IPS-15b (cell line): ENCODE data around the gene FBXO36.
"Not testable (repeated sequence)": the region's sequence is repeated elsewhere in the genome, so short reads cannot be mapped to it uniquely, and the experiment has no call there.

Experiments used
- H3K27me3 ChIP-seq: one replicate; pipeline ENCODE4 v1.6.1; 2013; ENCODE audit warnings: low read length; ENCODE audit not compliant: control insufficient read depth, insufficient read depth
- H3K36me3 ChIP-seq: one replicate; pipeline ENCODE4 v1.6.1; 2013; ENCODE audit warnings: low read length; ENCODE audit not compliant: control insufficient read depth, insufficient read depth
- H3K4me1 ChIP-seq: one replicate; pipeline ENCODE4 v1.6.1; 2013; ENCODE audit warnings: mild to moderate bottlenecking, low read length; ENCODE audit not compliant: control insufficient read depth, insufficient read depth
- H3K4me3 ChIP-seq: one replicate; pipeline ENCODE4 v1.5.1; 2013; ENCODE audit warnings: low read depth, low read length
- H3K9ac ChIP-seq: one replicate; pipeline ENCODE4 v1.6.1; 2013; ENCODE audit warnings: low read depth, mild to moderate bottlenecking, low read length
- H3K9me3 ChIP-seq: one replicate; pipeline ENCODE4 v1.6.1; 2013; ENCODE audit warnings: mild to moderate bottlenecking, low read length; ENCODE audit not compliant: control insufficient read depth, insufficient read depth

The FBXO36 gene

GRCh38 chr2:229917793-229918192 is 4.5 kb upstream of the FBXO36 start:
- Histone ChIP-seq H3K9ac (no peak overlapping the region), H3K36me3 (no peaks in the 10 kb centered on the region)

DNA sequence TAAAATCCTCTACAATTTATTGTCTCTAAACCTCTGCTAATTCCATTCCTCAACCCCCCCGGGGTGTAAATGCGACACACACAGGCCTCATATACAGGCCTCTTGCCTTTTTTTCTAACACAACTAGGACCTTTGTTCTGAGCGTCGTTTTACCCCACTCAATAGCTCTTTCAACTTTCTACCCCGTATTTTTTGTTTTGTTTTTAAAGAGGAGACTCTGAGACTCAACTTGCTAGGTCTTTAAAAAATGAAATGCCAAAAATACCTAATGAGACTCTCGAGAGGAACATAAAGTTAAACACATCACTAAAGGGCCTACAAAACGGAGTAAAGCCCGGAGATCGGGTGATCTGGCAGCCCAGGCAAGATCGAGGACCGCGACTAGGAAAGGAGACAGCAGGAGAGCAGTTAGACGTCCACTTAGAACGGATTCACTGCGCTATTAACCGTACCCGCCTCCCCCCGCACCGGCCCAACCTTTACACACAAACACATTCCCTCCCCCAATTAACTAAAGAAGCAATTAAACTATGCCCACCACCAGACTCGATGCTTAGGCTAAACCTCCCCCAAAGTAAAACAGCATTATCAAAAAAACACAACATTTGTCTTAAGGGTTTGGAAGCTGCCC is 2.2 kb upstream of the FBXO36 start:
- H3K9ac ChIP-seq = peak overlapping the region; percentile 71

More at GRCh38 chr2:229917793-229918192, 4.5 kb upstream of the FBXO36 start:
- Histone ChIP-seq H3K4me1 (no peaks in the 10 kb centered on the region), H3K9me3 (no peaks in the 10 kb centered on the region), H3K4me3 (no peak overlapping the region), H3K27me3 (no peaks in the 10 kb centered on the region)

DNA sequence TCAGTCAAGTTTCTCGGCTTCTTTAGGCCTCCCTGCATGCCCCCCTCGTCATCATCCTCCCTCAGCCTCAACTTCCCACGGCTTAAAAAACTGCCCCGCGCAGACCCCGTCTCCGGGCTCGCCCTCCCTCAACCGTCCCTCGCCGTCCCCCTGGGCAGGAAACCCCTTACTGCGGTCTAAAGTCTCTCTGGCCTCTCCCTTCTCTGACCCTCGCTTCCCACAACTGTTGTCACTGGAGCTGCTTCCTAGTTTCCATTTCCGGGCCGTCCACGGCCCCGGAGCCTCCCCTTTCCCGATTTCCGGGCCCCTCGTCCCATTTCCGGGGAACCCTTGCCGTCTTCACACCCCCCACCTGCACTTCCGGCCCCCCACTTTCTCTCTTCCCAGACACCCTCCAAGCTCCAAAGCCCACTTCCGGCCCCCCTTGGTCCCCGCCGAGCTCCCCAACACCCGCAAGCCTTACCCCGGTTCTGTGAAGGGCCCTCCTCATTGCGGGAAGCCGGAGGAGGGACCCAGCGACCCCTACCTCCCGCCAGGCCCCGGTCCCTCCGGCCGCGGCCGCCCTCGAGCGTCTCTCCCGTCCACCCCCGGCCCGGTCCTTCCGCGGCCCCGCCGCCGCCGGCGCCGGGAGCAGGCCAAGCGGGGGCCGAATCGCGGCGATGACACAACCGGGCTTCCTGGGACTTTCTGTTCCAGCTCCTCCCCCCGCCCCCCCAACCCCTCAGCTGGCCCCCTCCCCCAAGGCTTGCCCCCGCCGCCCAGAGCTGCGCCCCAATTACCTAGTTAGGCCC is 1.0 kb upstream of the FBXO36 start:
- peak overlapping the region; percentile 82 for H3K4me3 ChIP-seq
- no peaks in the 10 kb centered on the region for H3K9me3 ChIP-seq
- H3K36me3 ChIP-seq = no peaks in the 10 kb centered on the region
- H3K4me1 ChIP-seq = no peaks in the 10 kb centered on the region
- H3K9ac ChIP-seq = peak overlapping the region; percentile 47
- H3K27me3 ChIP-seq = no peaks in the 10 kb centered on the region

More for the DNA sequence above, 2.2 kb upstream of the FBXO36 start:
- Histone ChIP-seq H3K36me3 (no peaks in the 10 kb centered on the region), H3K27me3 (no peaks in the 10 kb centered on the region), H3K4me1 (no peaks in the 10 kb centered on the region), H3K9me3 (no peaks in the 10 kb centered on the region), H3K4me3 (peak overlapping the region; percentile 82)

DNA sequence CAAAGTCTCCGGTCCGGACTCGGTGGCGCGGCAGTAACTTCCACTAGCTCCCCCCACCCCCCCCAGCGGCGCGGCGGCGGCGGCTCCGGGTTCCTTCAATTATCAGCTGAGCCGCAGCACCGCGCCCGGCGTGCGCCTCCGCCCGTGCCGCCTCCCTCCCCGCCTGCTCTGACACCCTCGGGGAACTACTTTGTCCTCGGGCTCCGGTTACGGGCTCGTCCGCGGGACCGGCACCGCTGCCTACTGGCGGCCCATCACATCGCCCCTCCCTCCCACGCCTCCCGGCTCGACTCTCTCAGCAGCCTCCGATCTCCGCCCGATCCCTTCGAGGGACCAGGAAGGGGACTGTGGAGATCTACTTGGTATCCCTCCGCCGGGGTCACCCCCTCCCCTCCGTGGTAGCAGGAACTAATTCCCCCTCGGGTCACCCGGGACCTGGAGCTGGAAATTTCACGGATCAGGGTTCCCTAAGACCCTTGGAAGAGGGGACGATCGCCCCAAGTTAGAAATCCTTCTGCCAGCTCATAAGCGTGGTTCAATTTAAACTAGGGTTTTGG is 333 bp upstream of the FBXO36 start, which contains the start of gene TRIP12:
Gene TRIP12, minus strand, starts transcription at position 118 of the 557 bp plus-strand sequence. CDS start 41,930 bp downstream, outside the sequence.
- H3K9ac ChIP-seq = peak within 1 kb of the TSS; percentile 88
- H3K36me3 ChIP-seq = no peaks in the 10 kb centered on the region
- H3K27me3 ChIP-seq = no peaks in the 10 kb centered on the region
- no peaks in the 10 kb centered on the region for H3K9me3 ChIP-seq
- H3K4me1 ChIP-seq = no peaks in the 10 kb centered on the region
- peak within 1 kb of the TSS; percentile 92 for H3K4me3 ChIP-seq

GRCh38 chr2:229924541-229924940 is 2.2 kb downstream of the FBXO36 start:
- H3K4me1 ChIP-seq, H3K27me3 ChIP-seq, H3K36me3 ChIP-seq, H3K9ac ChIP-seq, H3K4me3 ChIP-seq, H3K9me3 ChIP-seq: not testable (repeated sequence)

- Histone ChIP-seq H3K27me3 (no peaks in the 10 kb centered on the region), H3K36me3 (no peaks in the 10 kb centered on the region), H3K9me3 (no peaks in the 10 kb centered on the region), H3K4me1 (no peaks in the 10 kb centered on the region), H3K9ac (no peak overlapping the region), H3K4me3 (no peak overlapping the region)
Observed at GRCh38 chr2:229925201-229925600, 2.9 kb downstream of the FBXO36 start.

DNA sequence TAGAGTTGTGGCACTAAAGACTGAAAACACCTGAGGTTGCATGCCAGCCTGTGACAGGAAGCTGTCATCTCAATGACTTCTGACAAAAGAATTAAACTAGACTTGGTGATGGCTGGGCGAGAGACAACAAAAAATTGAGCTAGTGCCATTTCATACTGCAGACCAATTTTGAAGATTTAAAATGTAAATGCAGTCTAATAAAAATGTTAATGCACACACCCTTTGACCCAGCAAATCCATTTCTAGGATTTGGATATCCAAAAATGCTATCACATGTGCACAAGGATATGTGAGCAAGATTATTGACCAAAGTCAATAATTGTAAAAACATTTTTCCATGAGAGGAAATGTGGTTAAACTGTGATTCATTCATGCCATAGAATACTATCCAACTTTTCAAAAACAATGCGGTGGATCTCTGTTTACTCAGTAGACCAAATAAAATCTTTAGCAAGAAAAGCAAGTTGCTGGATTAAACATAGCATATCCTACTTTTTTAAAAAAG is 5.6 kb downstream of the FBXO36 start:
- Histone ChIP-seq H3K9ac (no peak overlapping the region), H3K4me3 (no peak overlapping the region), H3K36me3 (no peaks in the 10 kb centered on the region), H3K27me3 (no peaks in the 10 kb centered on the region), H3K9me3 (no peaks in the 10 kb centered on the region), H3K4me1 (no peaks in the 10 kb centered on the region)

- H3K9ac ChIP-seq = no peak overlapping the region
- H3K4me3 ChIP-seq = no peak overlapping the region
- no peaks in the 10 kb centered on the region for H3K36me3 ChIP-seq
- no peaks in the 10 kb centered on the region for H3K27me3 ChIP-seq
- H3K4me1 ChIP-seq = no peaks in the 10 kb centered on the region
- no peaks in the 10 kb centered on the region for H3K9me3 ChIP-seq
Observed at GRCh38 chr2:229930656-229931055, 8.4 kb downstream of the FBXO36 start.

- Histone ChIP-seq H3K9me3 (no peaks in the 10 kb centered on the region), H3K4me1 (no peaks in the 10 kb centered on the region), H3K27me3 (no peaks in the 10 kb centered on the region), H3K9ac (no peak overlapping the region), H3K36me3 (no peaks in the 10 kb centered on the region), H3K4me3 (no peak overlapping the region)
Observed at GRCh38 chr2:229931241-229931640, 8.9 kb downstream of the FBXO36 start.

GRCh38 chr2:229937537-229937936 is 15.2 kb downstream of the FBXO36 start:
- Histone ChIP-seq H3K9me3 (no peaks in the 10 kb centered on the region), H3K4me3 (no peak overlapping the region), H3K27me3 (no peaks in the 10 kb centered on the region), H3K4me1 (no peaks in the 10 kb centered on the region), H3K36me3 (no peaks in the 10 kb centered on the region), H3K9ac (no peak overlapping the region)

GRCh38 chr2:229942671-229943070 is 20.4 kb downstream of the FBXO36 start:
- Histone ChIP-seq H3K9ac (no peak overlapping the region), H3K4me3 (no peak overlapping the region), H3K9me3 (no peaks in the 10 kb centered on the region), H3K4me1 (peaks cover 4% of the 10 kb centered on the region), H3K27me3 (no peaks in the 10 kb centered on the region), H3K36me3 (no peaks in the 10 kb centered on the region)
